Measurements from ENCODE around the gene PDCD4. TPM values are rescaled to one million over a fixed set of nuclear protein-coding genes. Genes with fewer than 3 reads are reported as not detected.

PDCD4 gene
- total and polyA plus RNA-seq, 2 of the 4 experiments (the other 2 are of a cell fraction): 10.9 to 49.7 TPM

- Histone ChIP-seq H2BK20ac (ENCODE audit: low read depth, low read length) (no peak overlapping the region), H3K4ac (ENCODE audit: low read depth, low read length) (no peak overlapping the region), H2AFZ (replicated peaks; ENCODE audit: low read length, poor library complexity) (no peak overlapping the region), H3K9me3 (ENCODE audit: control insufficient read depth, insufficient read depth, low read length) (no peaks in the 10 kb centered on the region), H3K9me1 (ENCODE audit: insufficient read depth, low read length) (peaks cover 7% of the 10 kb centered on the region; the same call in 1 of the 2 replicates), H3K9ac (ENCODE audit: low read depth, low read length) (no peak overlapping the region), H3K4me1 (ENCODE audit: control insufficient read depth, insufficient read depth, low read length) (peaks cover 4% of the 10 kb centered on the region), H4K91ac (ENCODE audit: insufficient read depth, low read depth, low read length) (no peak overlapping the region), H3K14ac (replicated peaks; ENCODE audit: low read depth, low read length) (no peak overlapping the region), H2AK9ac (replicated peaks; ENCODE audit: low read depth, low read length, poor library complexity) (no peak overlapping the region), H3K4me3 (ENCODE audit: insufficient read depth, low read depth, low read length) (no peak overlapping the region), H3K56ac (ENCODE audit: extremely low read depth, insufficient read depth, low read length) (no peak overlapping the region), H2BK5ac (ENCODE audit: low read depth, low read length, poor library complexity, severe bottlenecking) (no peak overlapping the region), H2BK120ac (ENCODE audit: low read depth, low read length) (no peak overlapping the region), H4K20me1 (ENCODE audit: insufficient read depth, low read length) (peaks cover 35% of the 10 kb centered on the region), H2BK15ac (ENCODE audit: low read depth, low read length) (no peak overlapping the region), H3K27ac (ENCODE audit: insufficient read depth, low read length) (no peak overlapping the region), H4K8ac (ENCODE audit: low read depth in 2 of 2, low read length in 2 of 2) (no peak overlapping the region), H3K4me2 (ENCODE audit: low read depth, low read length) (no peak overlapping the region), H3K27me3 (ENCODE audit: control insufficient read depth, insufficient read depth, low read length) (no peaks in the 10 kb centered on the region), H2AK5ac (ENCODE audit: low read depth, low read length) (no peak overlapping the region), H3K36me3 (ENCODE audit: control insufficient read depth, insufficient read depth, low read length) (peaks cover 8% of the 10 kb centered on the region), H3K23ac (ENCODE audit: low read depth, low read length) (0 out of 2 replicates have a peak overlapping the region, but pooled peaks have one; percentile 13), H3K79me1 (ENCODE audit: low read depth in 1 of 2, low read length in 2 of 2) (peaks cover 38 to 53% of the 10 kb centered on the region in 2 experiments), H4K5ac (ENCODE audit: low read depth, low read length) (no peak overlapping the region), H3K18ac (ENCODE audit: low read depth, low read length) (no peak overlapping the region)
- in situ Hi-C loops (cut with MboI; ENCODE audit: low sequenced_read_pairs): no loop called here
- DNase-seq (peak; percentile 63), ATAC-seq (ENCODE audit: low read depth) (peak; percentile 91)
- dilution Hi-C loops (cut with HindIII; ENCODE audit: low sequenced_read_pairs, unreplicated experiment): no loop called here
- BruUV-seq (replicated peaks): no TSS peak
- no peak for TF ChIP-seq CTCF (conservative IDR thresholded peaks at IDR 0.05; ENCODE audit: low read depth, low read length)
- POLR2A ChIA-PET (ENCODE audit: unreplicated experiment): interaction anchor here (0.7 kb wide), 1 partner anchor 28 kb away, joined by 3 read pairs; the partner anchor contains the start of genes BBIP1 and SHOC2
- intact Hi-C loops (cut with micrococcal nuclease): no loop called here
- WGBS, 2 experiments (ENCODE audit: extremely low coverage in 2 of 2, insufficient read length in 1 of 2): no CpG with 5 or more reads among the region's 4 CpGs
- CTCF ChIA-PET: interaction anchor here (0.6 to 1.0 kb wide), 2 partner anchors 8 to 9 kb away, joined by 3 to 4 read pairs; no protein-coding TSS in a partner anchor
Measured at GRCh38 chr10:110947061-110947595, 75.4 kb downstream of the PDCD4 start.

Other genes with a start within 250 kb of the PDCD4 start
- gene RBM20, start 227.6 kb upstream of the PDCD4 start, total RNA-seq (2012; rRNA removed): under 0.01 TPM in 2 replicates
- 0.09 and 0.15 TPM in 2 replicates for gene RBM20, start 227.6 kb upstream of the PDCD4 start, polyA plus RNA-seq (2012; rRNA removed)
- gene BBIP1, start 47.3 kb downstream of the PDCD4 start, total RNA-seq (2012; rRNA removed): 17.4 and 21.7 TPM in 2 replicates
- 14.4 and 19.9 TPM in 2 replicates for gene BBIP1, start 47.3 kb downstream of the PDCD4 start, polyA plus RNA-seq (2012; rRNA removed)
- 47.5 TPM in 2 replicates for gene SHOC2, start 47.7 kb downstream of the PDCD4 start, total RNA-seq (2012; rRNA removed)
- gene SHOC2, start 47.7 kb downstream of the PDCD4 start, polyA plus RNA-seq (2012; rRNA removed): 10.8 and 13.4 TPM in 2 replicates
- gene ADRA2A, start 205.1 kb downstream of the PDCD4 start, total RNA-seq (2012; rRNA removed): not detected in 2 replicates
- not detected in 2 replicates for gene ADRA2A, start 205.1 kb downstream of the PDCD4 start, polyA plus RNA-seq (2012; rRNA removed)

All from IMR-90 (cell line).